ENCODE measurements around the gene KYAT1.

The KYAT1 gene

DNA sequence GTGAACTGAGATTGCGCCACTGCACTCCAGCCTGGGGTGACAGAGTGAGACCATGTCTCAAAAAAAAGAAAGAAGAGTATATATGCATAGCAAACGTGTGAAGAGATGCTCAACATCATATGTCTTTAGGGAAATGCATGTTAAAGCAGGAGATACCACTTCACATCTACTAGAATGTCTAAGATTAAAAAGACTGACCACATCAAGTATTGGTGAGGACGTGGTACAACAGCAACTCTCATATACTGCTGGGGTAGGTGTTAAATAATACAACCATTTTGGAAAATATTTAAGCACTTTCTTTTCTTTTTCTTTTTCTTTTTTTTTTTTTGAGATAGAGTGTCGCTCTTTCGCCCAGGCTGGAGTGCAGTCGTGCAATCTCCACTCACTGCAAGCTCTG, 96.3 kb downstream of the KYAT1 start:
- Histone ChIP-seq H3K4me3 (ENCODE audit: insufficient read depth, low read depth, low read length) (no peak overlapping the region), H3K27ac (ENCODE audit: insufficient read depth, low read depth, low read length, poor library complexity, severe bottlenecking) (no peak overlapping the region), H3K36me3 (ENCODE audit: control insufficient read depth, insufficient read depth, low read length) (no peaks in the 10 kb centered on the region), H3K27me3 (ENCODE audit: control insufficient read depth, insufficient read depth, low read length, poor library complexity, severe bottlenecking) (no peaks in the 10 kb centered on the region), H3K4me1 (ENCODE audit: control insufficient read depth, insufficient read depth, low read length) (no peaks in the 10 kb centered on the region), H3K9me3 (ENCODE audit: control insufficient read depth, low read length) (no peaks in the 10 kb centered on the region)
- WGBS, 2 experiments: 92 to 98% methylated on average over 4 to 5 of the region's 6 CpGs

Measured in ectodermal cell (in vitro differentiated cells).